Endothelial cell of umbilical vein (primary cell): ENCODE results near the gene HBG2. TPM values are rescaled to one million over a fixed set of nuclear protein-coding genes. Genes with fewer than 3 reads are reported as not detected.
A peak's percentile ranks its signal among the peaks of the same experiment; 100 is the strongest.
"Not testable (repeated sequence)": the region's sequence is repeated elsewhere in the genome, so short reads cannot be mapped to it uniquely, and the experiment has no call there.

Experiments used
- Bru-seq: library from RNA; stranded (reverse); fragments of 400-500 nt; gene quantifications from one replicate; lab custom pipeline; 2021; lab: Mats Ljungman, UMichigan
- BruChase-seq, 2 experiments: library from RNA; stranded (reverse); fragments of 400-500 nt; gene quantifications; one replicate each; lab custom pipeline; 2021; lab: Mats Ljungman, UMichigan
- BruUV-seq: library from RNA; stranded (reverse); fragments of 400-500 nt; replicated peaks from 2 replicates; lab custom pipeline; 2021; lab: Mats Ljungman, UMichigan
- CTCF ChIA-PET: fragments of 300-600, 350-600 bp; sonication (Branson Sonifier 250); formaldehyde crosslinking; loops from one replicate; lab custom pipeline; 2021; ENCODE audit warnings: antibody characterized with exemption, inconsistent platforms; lab: Charles Lee
- POLR2A ChIA-PET: fragments of 300-600, 350-600 bp; sonication (Branson Sonifier 250); formaldehyde crosslinking; loops from one replicate; lab custom pipeline; 2021; ENCODE audit warnings: antibody characterized with exemption, inconsistent platforms; lab: Charles Lee
- DNase-seq: peaks from one replicate; pipeline ENCODE4 v3.0.0-alpha.2; 2011; ENCODE audit warnings: low read depth, low spot score
- FAIRE-seq: peaks from 2 replicates; lab custom pipeline; 2011; peaks lifted over from hg19 to GRCh38; lab: Jason Lieb, UNC
- H2AFZ ChIP-seq: 2 replicates; pipeline ENCODE4 v1.6.0; 2012; ENCODE audit warnings: low read depth, low read length, control low read depth, inconsistent platforms
- H3K27ac ChIP-seq: 2 replicates; pipeline ENCODE4 v1.5.1; 2011; ENCODE audit warnings: low read depth, mild to moderate bottlenecking, control low read depth, low read length, moderate library complexity; ENCODE audit not compliant: insufficient read depth
- H3K27me3 ChIP-seq, 2 experiments: 2 replicates each; pipeline versions ENCODE4 v1.6.0 to v1.6.1; 2011; ENCODE audit warnings: low read length in 2 of 2, mixed read lengths in 1 of 2; ENCODE audit not compliant: control insufficient read depth in 2 of 2, insufficient read depth in 2 of 2
- H3K36me3 ChIP-seq, 2 experiments: 2 replicates in 1 of 2; 3 replicates in 1 of 2; pipeline ENCODE4 v1.5.1; 2011; ENCODE audit warnings: low read length in 2 of 2, mild to moderate bottlenecking in 1 of 2, moderate library complexity in 1 of 2; ENCODE audit not compliant: control insufficient read depth in 2 of 2, insufficient read depth in 2 of 2; ENCODE audit errors: extremely low read depth in 1 of 2
- H3K4me1 ChIP-seq: 3 replicates; pipeline ENCODE4 v1.5.1; 2011; ENCODE audit warnings: mild to moderate bottlenecking, low read length; ENCODE audit not compliant: control insufficient read depth, insufficient read depth; ENCODE audit errors: extremely low read depth
- H3K4me2 ChIP-seq: 2 replicates; pipeline ENCODE4 v1.6.1; 2011; ENCODE audit warnings: low read length, control low read depth, mixed read lengths; ENCODE audit not compliant: insufficient read depth
- H3K4me3 ChIP-seq, 3 experiments: fragments of 200-600 bp in 1 of 3; sonication (generic), shearing (Covaris generic) in 1 of 3; replicated peaks in 1 of 3; 2 replicates each; pipeline ENCODE4 v1.5.1; 2011 to 2016; ENCODE audit warnings: control low read depth in 3 of 3, low read length in 3 of 3, mild to moderate bottlenecking in 2 of 3, inconsistent platforms in 1 of 3, low read depth in 1 of 3, moderate library complexity in 1 of 3; ENCODE audit not compliant: insufficient read depth in 1 of 3
- H3K79me2 ChIP-seq: 2 replicates; pipeline ENCODE4 v1.6.0; 2012; ENCODE audit warnings: low read length, inconsistent platforms; ENCODE audit not compliant: control insufficient read depth, insufficient read depth
- H3K9ac ChIP-seq: replicated peaks from 2 replicates; pipeline ENCODE3; 2011; ENCODE audit warnings: low read length, control low read depth; ENCODE audit not compliant: insufficient read depth; ENCODE audit errors: extremely low read depth
- H3K9me1 ChIP-seq: replicated peaks from 3 replicates; pipeline ENCODE4 v1.6.0; 2011; ENCODE audit warnings: mild to moderate bottlenecking, low read length; ENCODE audit not compliant: control insufficient read depth, insufficient read depth; ENCODE audit errors: extremely low read depth
- H3K9me3 ChIP-seq: replicated peaks from 2 replicates; pipeline ENCODE4 v1.5.1; 2012; ENCODE audit warnings: low read length, inconsistent platforms; ENCODE audit not compliant: control insufficient read depth, insufficient read depth
- H4K20me1 ChIP-seq: replicated peaks from 2 replicates; pipeline ENCODE3; 2011; ENCODE audit warnings: mild to moderate bottlenecking, low read length; ENCODE audit not compliant: control insufficient read depth, insufficient read depth; ENCODE audit errors: extremely low read depth
- CTCF ChIP-seq, 2 donors: IDR thresholded peaks; 1 replicate in 1 of 2; 2 replicates in 1 of 2; pipeline ENCODE4 v1.5.1; 2011; ENCODE audit warnings: low read length in 2 of 2, mild to moderate bottlenecking in 2 of 2, moderate library complexity in 2 of 2, control low read depth in 1 of 2, inconsistent platforms in 1 of 2, low read depth in 1 of 2; ENCODE audit not compliant: insufficient read depth in 1 of 2; ENCODE audit errors: extremely low read depth in 1 of 2
- EZH2 ChIP-seq: IDR thresholded peaks from 2 replicates; pipeline ENCODE4 v1.6.1; 2012; ENCODE audit warnings: borderline replicate concordance, low read depth, mild to moderate bottlenecking, moderate library complexity, low read length, inconsistent platforms; ENCODE audit not compliant: severe bottlenecking
- FOS ChIP-seq: IDR thresholded peaks from 2 replicates; pipeline ENCODE4 v1.6.1; 2011; ENCODE audit warnings: mild to moderate bottlenecking, low read length, moderate library complexity, borderline replicate concordance; ENCODE audit not compliant: insufficient read depth
- GATA2 ChIP-seq: IDR thresholded peaks from 2 replicates; pipeline ENCODE4 v1.7.0; 2011; ENCODE audit warnings: low read depth, mild to moderate bottlenecking, moderate library complexity, mixed read lengths, low read length; ENCODE audit not compliant: insufficient read length, insufficient read depth
- JUN ChIP-seq: IDR thresholded peaks from 2 replicates; pipeline ENCODE4 v1.6.1; 2011; ENCODE audit warnings: borderline replicate concordance, low read depth; ENCODE audit not compliant: insufficient read length, insufficient read depth
- MAX ChIP-seq: IDR thresholded peaks from 2 replicates; pipeline ENCODE4 v1.6.1; 2011; ENCODE audit not compliant: insufficient read depth, insufficient read length
- MYC ChIP-seq: IDR thresholded peaks from one replicate; pipeline ENCODE4 v1.6.1; 2011; ENCODE audit warnings: mild to moderate bottlenecking, low read depth, low read length
- POLR2A ChIP-seq: IDR thresholded peaks from 2 replicates; pipeline ENCODE4 v1.6.1; 2012; ENCODE audit warnings: low read depth, mild to moderate bottlenecking, control low read depth, low read length
- POLR2AphosphoS5 ChIP-seq: IDR thresholded peaks from 2 replicates; pipeline ENCODE4 v1.6.1; 2012; ENCODE audit warnings: low read depth, mild to moderate bottlenecking, control low read depth, low read length, moderate library complexity; ENCODE audit not compliant: insufficient read depth
- dilution Hi-C: fragments of 300-500 bp; cut with MboI; formaldehyde crosslinking; loops from one replicate; pipeline ENCODE4 v1.15.0; 2019; ENCODE audit warnings: low sequenced_read_pairs; ENCODE audit not compliant: extremely low pct_ligation_motif_present
- intact Hi-C: fragments of 100-400 bp; cut with micrococcal nuclease; formaldehyde crosslinking; loops from one replicate; pipeline ENCODE4 v1.10.0; 2022
- long read RNA-seq: library from polyadenylated mRNA; stranded (forward); transcript quantifications from one replicate; pipeline ENCODE4 v2.0.0, GENCODE V29; 2021
- polyA minus RNA-seq, 3 experiments: library from RNA; depleted of rRNA, polyadenylated mRNA; stranded (reverse); fragments of >200 nt; gene quantifications; 1 replicate in 1 of 3; 2 replicates in 2 of 3; pipeline ENCODE4 v1.2.3, GENCODE V29; 2011
- polyA plus RNA-seq, 4 experiments: library from polyadenylated mRNA; depleted of rRNA in 3 of 4; stranded (reverse) in 3 of 4; unstranded in 1 of 4; fragments of >200 nt; gene quantifications; 2 replicates each; pipeline versions ENCODE4 v1.2.1 to v1.2.3, GENCODE V29; 2011 to 2012; ENCODE audit warnings: missing spikeins in 1 of 4
- total RNA-seq: library from RNA; stranded (reverse); gene quantifications from 2 replicates; pipeline ENCODE4 v1.2.3, GENCODE V29; 2021

HBG2 gene
- total RNA-seq (not detected in 2 replicates), polyA plus RNA-seq (1.2 TPM in 1 of 2 replicates, not detected in the other), polyA minus RNA-seq (70.4 and 217 TPM in 2 replicates), Bru-seq, nascent RNA (percentile 38 among the genes with signal in this experiment), BruChase-seq, experiment 1, labeled RNA remaining after a 6-hour chase (percentile 36 among the genes with signal in this experiment), BruChase-seq, experiment 2, labeled RNA remaining after a 2-hour chase (percentile 35 among the genes with signal in this experiment)
- 0.28 TPM in 1 of 2 replicates, not detected in the other for polyA plus RNA-seq (2011; cell fraction: cytosol; rRNA removed)
- 1.2 TPM in 1 of 2 replicates, not detected in the other for polyA plus RNA-seq (2011; cell fraction: nucleus; rRNA removed)
- polyA plus RNA-seq (2012) = not detected in 2 replicates
- 4.9 TPM for polyA minus RNA-seq (2011; cell fraction: cytosol; rRNA and poly(A)+ RNA removed)
- 1.0 and 1.2 TPM in 2 replicates for polyA minus RNA-seq (2011; cell fraction: nucleus; rRNA and poly(A)+ RNA removed)
- long read RNA-seq = 0 reads

- POLR2A ChIA-PET, H3K4me1 ChIP-seq, H3K9ac ChIP-seq, H3K36me3 ChIP-seq, DNase-seq, H3K9me3 ChIP-seq, CTCF ChIA-PET, FAIRE-seq, dilution Hi-C loops, H3K4me2 ChIP-seq, H2AFZ ChIP-seq, BruUV-seq, intact Hi-C loops, H3K79me2 ChIP-seq, H3K9me1 ChIP-seq, H3K4me3 ChIP-seq, H4K20me1 ChIP-seq, H3K27me3 ChIP-seq, H3K27ac ChIP-seq: not testable (repeated sequence)
These were observed at the start of gene HBG2 for GRCh38 chr11:5254646-5255413. Gene HBG2, minus strand, starts transcription at chr11:5254781. Its CDS starts 53 bp downstream, at chr11:5254728.

GRCh38 chr11:5304046-5304445 lies 49.5 kb upstream of the HBG2 start:
- Histone ChIP-seq H3K9ac (no peak overlapping the region), H3K4me2 (no peak overlapping the region), H3K4me3 (no peak overlapping the region), H3K27me3 (no peaks in the 10 kb centered on the region), H3K9me1 (no peaks in the 10 kb centered on the region), H3K27ac (no peak overlapping the region), H3K4me1 (no peaks in the 10 kb centered on the region), H3K9me3 (no peaks in the 10 kb centered on the region), H2AFZ (no peak overlapping the region), H3K79me2 (no peaks in the 10 kb centered on the region), H3K36me3 (no peaks in the 10 kb centered on the region), H4K20me1 (no peaks in the 10 kb centered on the region)
- intact Hi-C loops = no loop called here
- dilution Hi-C loops = no loop called here
- DNase-seq = no peak
- no peak for TF ChIP-seq MAX
- TF ChIP-seq GATA2 = no peak
- no peak for TF ChIP-seq POLR2A
- TF ChIP-seq POLR2AphosphoS5 = no peak
- no peak for TF ChIP-seq FOS
- TF ChIP-seq JUN = no peak
- TF ChIP-seq EZH2 = no peak
- TF ChIP-seq CTCF (IDR thresholded peaks at IDR 0.05; ENCODE audit: extremely low read depth in 1 of 2, insufficient read depth in 1 of 2, low read depth in 1 of 2, low read length in 2 of 2) = no peak
- no peak for TF ChIP-seq MYC
- BruUV-seq = no TSS peak
- POLR2A ChIA-PET = no interaction called here
- CTCF ChIA-PET = no interaction called here
- no peak for FAIRE-seq
